Measurements from ENCODE around the gene KNDC1. TPM values are rescaled to one million over a fixed set of nuclear protein-coding genes. Genes with fewer than 3 reads are reported as not detected.
"Not testable (repeated sequence)": the region's sequence is repeated elsewhere in the genome, so short reads cannot be mapped to it uniquely, and the experiment has no call there.

KNDC1 gene
- polyA plus RNA-seq, 1 donor: 10.7 TPM

DNA sequence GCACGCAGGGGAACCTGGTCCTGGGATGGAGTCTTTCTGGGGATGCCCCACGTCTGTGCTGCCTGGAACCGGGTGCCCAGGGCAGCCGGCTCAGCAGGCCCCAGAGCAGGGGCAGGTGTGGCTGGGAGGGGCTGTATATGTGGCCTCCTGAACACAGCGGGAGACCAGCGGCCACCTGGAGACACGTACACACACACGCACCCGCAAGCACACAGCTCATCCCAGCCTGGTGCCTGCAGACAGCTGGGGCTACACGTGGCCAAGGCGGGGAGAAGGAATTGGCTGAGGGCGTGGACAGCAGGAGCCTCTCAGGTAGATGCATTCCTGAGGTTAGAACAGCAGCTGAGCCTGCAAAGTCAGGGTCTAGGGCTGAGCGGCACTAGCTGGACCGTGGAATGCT is 102.7 kb downstream of the KNDC1 start:
- DNase-seq: no peak

DNA sequence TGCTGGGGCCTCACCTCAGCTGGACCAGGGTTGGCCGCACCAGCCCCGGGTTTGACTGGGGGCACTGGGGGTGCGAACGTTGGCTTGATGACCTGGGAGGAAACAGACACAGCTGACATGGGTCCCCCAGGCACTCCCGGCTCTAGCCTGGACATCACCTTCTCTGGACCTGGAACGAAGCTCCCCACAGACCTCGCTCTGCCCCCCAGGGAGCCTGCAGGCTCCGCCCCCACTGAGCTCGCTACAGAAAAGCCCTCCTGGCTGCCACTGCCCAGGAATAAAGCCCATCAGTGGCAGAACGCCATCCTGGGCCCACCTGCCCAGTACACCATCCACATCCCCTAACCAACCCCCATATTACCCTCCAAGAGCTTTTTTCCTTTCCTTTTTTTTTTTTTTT is 103.7 kb downstream of the KNDC1 start:
- DNase-seq: no peak

DNA sequence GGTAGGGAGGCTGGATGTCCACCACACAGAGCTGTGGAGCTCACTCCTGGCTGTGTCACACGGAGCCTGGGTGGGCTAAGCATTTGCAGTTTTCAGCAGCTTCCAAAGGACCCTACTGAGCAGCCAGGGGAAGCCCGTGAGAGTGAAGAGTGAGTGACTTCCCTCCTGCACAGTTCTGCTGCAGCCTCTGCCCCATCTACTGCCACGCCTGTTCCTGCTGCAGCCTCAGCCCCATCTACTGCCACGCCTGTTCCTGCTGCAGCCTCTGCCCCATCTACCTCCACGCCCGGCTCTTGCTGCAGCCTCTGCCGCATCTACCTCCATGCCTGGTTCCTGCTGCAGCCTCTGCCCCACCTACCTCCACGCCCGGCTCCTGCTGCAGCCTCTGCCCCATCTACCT is 104.4 kb downstream of the KNDC1 start:
- no peak for DNase-seq

DNA sequence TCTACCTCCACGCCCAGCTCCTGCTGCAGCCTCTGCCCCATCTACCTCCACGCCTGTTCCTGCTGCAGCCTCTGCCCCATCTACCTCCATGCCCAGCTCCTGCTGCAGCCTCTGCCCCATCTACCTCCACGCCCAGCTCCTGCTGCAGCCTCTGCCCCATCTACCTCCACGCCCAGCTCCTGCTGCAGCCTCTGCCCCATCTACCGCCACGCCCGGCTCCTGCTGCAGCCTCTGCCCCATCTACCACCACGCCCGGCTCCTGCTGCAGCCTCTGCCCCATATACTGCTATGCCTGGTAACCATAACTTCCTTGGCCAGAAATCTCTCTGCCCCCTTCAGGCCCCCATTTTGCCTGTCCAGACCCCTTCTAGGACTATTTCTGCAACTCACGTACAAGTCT is 105.0 kb downstream of the KNDC1 start:
- not testable (repeated sequence) for DNase-seq

DNA sequence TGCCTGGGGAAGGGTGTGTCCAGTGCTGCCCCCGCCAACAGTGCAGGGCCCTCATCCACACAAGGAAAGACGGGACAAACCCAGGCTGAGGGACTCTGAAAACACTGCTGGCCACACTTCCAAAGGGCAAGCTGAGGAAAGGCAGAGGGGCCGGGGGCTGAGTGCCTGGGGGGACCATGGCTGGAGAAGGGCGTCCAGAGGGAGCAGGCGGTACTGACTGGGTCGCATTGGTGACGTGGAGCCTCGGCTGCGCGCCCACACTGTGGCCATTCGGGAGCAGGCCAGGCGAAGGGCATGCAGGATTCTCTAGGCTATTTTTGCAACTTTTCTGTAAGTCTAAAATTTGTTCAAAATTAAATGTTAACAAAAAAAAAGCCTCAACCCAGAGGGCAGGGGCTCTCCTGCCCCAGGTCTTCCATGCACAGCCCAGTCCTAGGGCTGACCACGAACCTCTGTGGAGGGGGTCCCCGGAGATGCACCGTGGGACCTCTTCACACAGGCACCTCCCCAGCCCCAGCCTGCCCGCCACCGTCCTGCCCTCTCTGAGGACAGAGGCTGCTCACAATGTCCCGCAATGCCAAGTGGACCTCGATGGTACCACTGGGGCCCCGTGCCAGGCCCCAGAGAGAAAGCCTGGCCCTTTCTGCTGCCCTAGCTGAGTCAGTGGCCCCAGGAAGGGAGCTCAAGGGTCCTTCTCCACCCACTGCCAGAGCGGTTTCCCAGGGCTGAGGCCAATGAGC is 106.2 kb downstream of the KNDC1 start:
- DNase-seq: no peak

DNA sequence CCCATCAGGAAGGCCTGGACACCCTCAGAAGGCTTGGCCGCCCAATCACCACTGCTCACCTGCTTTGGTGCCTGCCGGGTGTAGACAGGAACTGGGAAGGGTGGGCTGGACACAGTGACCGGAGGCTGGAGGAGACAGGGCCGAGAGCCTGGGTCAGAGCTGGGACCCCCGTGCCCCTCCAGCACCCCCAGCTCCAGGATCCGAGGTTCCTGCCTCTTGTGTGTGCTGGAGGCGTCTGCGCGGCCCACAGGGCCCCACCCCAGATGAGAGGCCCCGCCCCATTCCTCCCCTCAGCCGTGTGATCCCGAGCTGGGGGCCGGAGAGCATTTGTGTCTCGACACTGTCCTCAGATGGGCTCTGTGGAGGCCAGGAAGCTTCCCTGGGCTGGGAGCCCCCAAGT is 107.3 kb downstream of the KNDC1 start:
- DNase-seq: no peak

DNA sequence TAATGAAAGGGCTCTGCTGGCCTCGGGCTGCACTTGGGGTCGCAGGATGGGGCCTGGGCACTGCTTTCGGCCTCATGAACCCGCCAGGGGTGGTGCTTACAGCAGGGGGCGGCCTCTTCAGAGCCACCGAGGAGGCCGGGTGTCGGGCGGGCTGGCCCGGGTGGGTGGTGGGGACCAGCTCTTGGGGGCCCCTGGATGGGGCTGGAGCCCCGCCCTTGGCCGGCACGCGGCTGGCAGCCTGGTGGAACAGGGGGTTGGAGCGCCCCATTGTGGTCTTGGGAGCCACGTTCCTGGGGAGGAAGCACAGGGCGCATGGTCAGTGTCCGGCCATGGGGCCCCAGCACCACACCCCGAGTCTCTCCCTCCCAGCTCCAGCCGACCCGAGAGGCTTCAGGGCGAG is 107.8 kb downstream of the KNDC1 start:
- no peak for DNase-seq

DNA sequence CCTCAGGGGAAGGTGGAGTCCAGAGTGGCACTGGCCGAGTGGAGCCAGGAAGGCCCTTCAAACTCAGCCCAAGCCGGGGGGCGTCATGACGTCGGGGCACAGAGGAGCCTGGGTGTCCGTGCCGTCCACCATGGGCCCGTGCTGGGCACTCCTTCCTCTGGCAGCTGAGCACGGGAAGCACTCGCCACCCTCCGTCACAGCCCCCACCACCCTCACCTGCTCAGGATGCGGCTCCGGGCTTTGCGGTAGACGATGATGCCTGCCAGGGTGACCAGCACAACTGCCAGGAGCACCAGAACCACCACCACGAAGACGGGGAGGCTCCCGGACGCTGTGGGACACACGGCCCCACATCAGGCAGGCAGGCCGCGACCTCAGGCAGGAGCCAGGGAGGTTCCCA is 108.5 kb downstream of the KNDC1 start:
- no peak for DNase-seq

DNA sequence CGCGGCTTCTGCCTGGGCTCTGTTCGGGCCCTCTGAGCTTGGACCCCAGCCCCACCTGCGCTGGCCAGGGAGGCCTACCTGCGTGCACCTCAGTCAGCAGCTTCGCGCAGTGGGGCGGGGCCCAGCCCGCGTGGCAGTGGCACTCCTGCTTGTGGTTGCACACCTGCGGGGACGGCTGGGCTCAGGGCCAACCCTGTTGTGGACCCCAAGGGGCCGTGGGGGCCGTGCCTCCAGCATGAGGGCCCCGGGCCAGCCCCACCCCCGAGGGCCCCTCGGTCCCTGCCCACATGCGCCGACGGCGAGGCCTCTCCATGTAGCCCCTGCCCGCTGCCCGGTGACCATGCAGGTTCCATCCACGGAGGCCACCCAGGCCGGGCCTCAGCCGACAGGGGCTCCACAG is 109.3 kb downstream of the KNDC1 start:
- no peak for DNase-seq

DNA sequence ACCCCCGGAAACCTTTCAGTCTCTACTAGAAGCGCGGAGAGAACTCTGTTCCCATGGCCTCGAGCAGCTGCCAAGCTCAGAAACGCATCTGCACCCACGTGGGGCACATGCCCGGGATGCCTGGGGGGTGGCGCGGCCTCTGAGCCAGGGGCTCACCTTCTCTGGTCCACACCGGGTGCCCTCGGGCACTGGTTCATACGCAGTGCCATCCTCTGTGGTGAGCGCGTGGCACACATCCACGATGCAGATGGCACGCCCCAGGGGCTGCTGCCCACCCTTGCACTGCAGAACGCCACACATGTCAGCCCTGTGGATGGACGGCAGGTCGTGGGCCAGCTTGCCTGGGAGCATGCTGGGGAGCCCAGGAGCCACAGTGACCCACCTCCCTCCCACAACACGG is 110.2 kb downstream of the KNDC1 start:
- DNase-seq: no peak

DNA sequence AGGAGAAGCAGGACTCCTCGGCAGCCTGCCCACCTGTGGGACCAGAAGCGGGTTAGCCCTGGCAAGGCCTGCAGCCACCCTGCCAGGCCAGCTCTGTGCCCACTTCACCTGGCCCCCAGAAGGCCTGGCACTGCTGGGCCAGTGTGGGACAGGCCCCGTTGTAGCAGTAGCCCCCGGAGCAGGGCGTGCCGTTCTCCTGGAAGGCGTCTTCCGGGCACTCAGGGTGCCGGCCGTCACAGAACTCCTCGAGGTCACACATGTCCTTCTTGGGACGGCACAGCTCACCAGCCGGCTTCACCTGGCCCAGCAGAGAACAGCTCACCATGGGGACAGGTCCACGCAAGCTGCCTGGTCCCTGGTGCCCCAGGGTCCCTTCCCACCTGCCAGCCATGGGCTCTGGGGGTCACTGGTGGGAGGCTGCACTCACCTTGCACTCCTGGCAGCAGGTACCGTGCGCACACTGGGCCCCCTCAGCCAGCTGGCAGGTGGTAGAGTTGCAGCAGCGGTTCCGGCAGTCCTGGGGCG is 110.8 kb downstream of the KNDC1 start:
- no peak for DNase-seq

DNA sequence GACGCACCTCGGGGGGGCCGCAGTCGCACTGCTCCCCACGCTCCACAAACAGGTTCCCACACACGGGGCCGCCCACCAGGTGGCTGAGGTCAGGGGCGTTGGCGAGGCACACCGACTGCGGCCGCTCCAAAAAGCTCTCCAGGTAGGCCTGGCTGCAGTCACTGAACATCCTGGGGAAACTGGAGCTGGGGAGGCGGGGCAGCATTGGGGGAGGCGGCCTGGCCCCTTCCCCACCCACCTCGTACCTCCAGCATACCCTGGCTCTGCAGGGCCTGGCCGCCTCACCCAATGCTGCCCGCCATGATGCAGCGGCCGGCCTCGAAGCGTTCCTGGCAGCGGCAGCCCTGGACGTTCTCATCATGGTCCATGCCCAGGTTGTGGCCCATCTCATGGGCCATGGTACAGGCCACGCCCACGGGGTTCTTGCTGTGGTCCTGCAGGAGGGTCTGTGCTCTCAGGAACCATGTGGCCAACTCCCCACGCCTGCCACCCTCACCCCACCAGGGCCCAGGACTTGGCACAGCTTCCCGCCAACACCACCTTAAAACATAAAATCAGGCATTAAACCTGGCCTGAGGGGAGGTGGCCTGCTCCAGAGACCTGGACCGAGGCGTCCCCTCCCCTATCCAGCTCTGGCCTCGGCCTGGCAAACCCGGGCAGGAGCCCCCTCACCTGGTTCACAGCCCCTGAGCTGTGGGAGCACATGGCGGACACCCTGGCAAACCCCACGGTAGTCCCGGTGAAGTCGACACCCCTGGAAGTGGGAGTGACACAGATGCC is 111.7 kb downstream of the KNDC1 start:
- DNase-seq: no peak

DNA sequence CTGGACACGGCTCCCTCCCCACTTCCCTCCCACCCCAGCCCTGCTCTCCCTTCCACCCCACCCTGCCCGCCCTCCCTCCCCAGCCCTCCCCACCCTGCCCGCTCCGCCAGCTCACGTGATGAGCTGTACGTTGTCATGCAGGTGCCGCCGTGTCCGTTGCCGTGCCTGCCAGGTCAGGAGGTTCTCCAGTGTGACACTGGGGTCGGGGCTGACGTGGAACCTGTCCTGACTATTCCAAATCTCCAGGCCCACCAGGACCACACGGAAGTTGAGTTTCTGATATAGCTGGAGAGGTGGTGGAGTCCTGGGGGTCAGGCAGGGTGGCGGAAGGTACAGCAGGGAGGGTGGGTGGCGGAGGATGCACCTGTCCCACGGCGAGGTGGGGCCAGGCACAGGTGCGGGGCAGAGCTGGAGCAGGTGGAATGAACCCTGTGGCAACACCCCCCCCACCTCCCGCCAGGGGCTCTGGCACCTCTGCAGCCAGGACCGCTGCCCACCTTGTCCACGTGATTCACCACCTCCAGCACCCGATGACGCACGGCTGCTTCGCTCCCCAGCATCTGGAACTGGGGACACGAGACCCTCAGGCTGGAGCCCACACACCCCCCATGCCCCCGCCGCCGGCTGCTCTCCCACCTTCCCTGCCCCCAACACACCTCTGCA is 112.4 kb downstream of the KNDC1 start:
- DNase-seq: no peak

DNA sequence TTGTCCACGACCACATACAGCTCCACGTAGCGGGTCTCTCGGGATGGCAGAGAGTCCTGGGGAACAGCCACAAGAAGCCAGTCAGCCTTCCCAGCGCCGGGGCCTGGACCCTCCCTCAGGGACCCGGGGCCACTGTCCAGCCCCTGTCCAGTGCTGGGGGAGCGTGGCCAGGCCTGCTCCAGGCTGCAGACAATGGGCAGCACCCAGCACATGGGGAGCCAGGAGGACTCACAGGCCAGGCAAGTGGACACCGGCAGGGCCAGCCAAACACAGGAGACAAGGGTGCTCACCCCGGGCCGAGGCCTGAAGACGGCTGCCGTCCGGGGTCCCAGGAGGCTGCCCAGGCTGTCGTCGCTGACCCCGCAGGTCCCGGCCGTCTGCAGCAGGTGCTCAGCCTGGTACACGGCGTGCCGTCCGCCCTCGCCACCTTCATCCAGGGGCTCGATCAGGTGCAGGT is 113.0 kb downstream of the KNDC1 start:
- no peak for DNase-seq

DNA sequence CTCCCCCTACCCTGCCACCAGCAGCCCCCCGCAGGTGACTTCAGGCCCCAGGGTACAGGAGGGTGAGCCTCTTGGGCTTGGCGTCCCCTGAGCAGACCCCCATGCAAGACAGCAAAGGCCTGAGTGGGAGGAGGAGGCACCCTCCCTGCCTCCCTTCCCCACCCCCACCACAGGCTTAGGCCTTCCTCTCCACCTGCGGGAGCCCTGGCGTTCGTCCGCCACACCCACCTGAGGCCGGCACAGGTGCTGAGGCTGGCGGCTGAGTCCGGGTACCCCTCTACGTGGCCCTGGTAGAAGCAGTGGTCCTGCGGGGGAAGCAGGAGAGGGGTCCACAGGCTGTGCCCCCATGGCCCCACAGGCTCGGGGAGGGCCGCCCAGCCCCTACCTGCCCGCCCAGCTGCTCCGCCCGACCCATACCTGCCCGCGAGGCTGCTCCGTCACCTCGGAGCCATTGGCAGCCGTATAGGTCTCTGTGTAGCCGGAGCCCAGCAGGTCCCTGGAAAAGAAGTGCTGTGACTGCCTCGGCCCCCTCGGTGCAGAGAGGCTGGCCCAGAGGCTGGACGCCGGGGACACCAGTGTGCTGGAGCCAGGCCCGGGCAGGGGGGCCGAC is 113.6 kb downstream of the KNDC1 start:
- no peak for DNase-seq

DNA sequence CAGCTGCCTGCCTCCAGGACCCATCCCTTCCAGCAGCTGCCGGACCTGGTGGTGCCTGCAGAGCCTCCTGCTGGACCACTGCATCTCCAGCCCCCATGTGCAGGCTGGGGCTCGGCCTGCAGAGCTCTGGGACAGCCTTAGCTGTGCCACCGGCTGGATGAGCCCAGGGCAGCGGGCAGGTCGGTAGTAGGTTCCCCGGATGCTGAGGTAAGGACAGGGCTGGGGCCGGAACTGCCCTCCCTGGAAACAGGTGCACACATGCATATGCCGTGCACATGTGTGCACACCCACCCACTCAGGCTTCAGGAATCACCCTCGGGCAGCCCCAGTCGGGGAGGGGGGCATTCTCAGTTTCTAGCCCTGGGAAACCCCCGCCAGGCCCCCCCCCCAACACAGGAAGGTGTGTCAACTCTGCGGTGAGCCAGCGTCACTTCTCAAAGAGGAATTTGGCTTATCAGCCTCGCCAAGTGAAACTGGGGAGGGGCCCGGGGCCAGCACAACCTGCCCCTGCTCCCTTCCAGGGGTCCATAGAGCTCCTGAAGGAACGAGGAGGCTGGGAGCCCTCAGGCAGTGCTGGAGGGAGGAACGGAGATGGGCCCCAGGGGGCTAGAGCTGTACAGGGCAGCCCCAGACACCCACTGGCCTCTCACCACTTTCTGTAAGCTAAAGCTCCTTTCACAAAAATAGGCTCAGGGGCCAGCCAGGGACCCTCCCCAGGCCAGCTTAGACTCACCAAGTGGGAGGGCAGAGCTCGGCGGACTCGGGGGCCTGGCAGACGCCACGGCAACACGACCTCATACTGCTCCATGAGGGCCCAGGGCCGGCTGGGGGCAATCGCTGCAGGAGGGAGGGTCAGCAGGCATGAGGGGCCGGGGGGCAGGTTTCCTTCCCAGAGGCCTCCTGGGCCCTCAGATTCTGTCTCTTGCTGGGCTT is 115.0 kb downstream of the KNDC1 start:
- no peak for DNase-seq

DNA sequence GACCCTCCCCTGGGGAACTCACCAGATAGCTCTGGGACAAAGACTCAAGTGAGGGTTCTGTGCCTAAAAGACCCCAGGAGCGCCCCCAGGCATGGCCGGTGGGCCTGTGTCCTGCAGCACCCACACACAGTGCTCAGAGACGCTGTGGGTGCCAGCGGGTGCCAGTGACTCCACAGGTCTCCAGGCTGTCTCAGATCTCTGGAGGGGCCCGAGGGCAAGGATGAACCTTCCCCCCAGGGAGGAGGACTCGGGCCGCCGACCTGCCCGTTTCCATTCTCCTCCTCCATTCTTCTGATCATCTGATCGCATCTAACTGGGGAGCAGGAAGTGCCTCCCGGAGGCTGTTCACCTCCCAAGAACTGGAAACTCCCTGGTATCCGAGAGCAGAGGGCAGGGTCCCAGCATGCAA is 115.7 kb downstream of the KNDC1 start:
- no peak for DNase-seq

Data from hindlimb muscle (tissue), 1 donor.